ENCODE measurements around the gene TNFRSF4.

The TNFRSF4 gene

DNA sequence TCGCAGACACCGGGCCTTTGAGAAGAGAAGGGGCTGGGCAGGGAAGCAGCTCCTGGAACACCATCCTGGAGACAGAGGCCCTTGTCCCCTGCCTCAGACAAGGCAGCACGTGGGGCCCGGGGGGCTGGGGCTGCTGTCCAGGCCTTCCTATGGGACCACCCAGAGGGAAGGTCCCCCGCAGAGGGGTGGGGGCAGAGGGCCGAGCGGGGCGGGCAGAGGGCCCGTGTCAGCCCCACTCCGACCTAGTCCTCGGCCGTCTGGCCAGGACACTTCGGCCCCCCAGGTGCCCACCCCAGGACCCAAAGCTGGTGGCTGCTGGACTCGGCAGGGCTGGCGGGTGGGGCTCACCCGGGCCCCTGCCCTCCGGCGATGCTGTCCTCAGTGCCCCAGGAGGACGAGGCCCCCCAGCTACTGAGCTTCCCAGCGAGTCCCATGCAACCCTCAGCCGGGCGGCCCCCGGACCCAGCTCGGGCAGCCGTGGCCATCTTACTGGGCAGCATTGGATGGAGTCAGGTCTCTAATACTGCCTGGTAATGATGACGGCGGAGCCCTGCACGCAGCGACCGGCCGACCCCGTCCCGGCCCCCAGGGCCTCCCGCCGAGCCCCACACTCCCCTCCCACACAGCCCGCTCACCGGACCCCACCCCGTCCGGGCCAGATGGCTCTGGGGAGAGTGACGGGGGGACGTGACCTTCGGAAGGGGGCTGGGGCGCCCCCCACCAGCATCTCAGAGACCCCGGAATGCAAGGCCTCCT is 47.1 kb downstream of the TNFRSF4 start:
- no peak for DNase-seq

DNA sequence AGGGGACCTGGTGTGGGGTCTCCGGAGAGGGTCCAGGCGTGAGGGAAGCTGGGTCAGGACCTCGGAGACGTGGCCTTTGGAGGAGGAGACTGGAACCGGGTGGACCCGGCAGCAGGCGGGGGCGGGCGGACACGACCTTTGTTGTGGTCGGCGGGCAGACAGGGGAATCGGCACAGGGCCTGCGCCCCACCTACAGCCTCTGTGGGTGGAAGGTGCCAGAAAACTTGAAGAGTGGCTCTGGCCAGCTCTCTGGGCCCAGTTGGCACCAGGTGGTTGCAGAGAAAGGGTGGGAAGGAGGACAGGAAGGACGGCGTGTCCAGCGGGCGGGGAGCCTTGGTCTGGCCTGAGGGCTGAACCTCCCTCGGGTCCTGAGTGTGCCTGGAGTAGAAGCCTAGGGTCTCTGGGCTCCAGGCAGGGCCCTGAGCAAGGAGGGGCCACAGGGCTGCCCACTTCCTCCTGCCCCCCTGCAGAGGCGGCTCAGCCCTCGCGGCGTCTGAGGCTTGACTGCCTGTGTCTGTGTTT is 48.0 kb downstream of the TNFRSF4 start:
- no peak for DNase-seq

GRCh38 chr1:1165485-1165884 is 48.5 kb downstream of the TNFRSF4 start:
- DNase-seq: no peak

- no peak for DNase-seq
These were observed 49.1 kb downstream of the TNFRSF4 start for GRCh38 chr1:1164701-1165451.

DNA sequence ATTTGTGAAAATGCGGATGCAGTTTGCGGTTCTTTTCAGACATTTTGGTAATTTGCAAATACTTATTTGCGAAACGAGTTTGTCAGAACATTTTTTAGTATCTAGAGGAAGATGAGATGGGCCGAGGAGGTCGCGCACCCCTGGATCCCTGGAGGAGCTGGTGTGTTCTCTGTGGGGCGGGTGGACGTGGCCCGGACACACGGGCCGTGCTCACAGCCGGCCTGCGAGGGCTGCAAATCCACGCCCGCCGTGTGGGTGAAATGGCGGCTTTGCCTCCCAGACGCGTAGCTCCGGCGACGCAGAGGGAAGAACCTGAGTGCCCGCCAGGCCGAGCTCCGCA is 49.6 kb downstream of the TNFRSF4 start:
- no peak for DNase-seq

- no peak for DNase-seq
These were observed 50.3 kb downstream of the TNFRSF4 start for GRCh38 chr1:1163538-1164070.

DNA sequence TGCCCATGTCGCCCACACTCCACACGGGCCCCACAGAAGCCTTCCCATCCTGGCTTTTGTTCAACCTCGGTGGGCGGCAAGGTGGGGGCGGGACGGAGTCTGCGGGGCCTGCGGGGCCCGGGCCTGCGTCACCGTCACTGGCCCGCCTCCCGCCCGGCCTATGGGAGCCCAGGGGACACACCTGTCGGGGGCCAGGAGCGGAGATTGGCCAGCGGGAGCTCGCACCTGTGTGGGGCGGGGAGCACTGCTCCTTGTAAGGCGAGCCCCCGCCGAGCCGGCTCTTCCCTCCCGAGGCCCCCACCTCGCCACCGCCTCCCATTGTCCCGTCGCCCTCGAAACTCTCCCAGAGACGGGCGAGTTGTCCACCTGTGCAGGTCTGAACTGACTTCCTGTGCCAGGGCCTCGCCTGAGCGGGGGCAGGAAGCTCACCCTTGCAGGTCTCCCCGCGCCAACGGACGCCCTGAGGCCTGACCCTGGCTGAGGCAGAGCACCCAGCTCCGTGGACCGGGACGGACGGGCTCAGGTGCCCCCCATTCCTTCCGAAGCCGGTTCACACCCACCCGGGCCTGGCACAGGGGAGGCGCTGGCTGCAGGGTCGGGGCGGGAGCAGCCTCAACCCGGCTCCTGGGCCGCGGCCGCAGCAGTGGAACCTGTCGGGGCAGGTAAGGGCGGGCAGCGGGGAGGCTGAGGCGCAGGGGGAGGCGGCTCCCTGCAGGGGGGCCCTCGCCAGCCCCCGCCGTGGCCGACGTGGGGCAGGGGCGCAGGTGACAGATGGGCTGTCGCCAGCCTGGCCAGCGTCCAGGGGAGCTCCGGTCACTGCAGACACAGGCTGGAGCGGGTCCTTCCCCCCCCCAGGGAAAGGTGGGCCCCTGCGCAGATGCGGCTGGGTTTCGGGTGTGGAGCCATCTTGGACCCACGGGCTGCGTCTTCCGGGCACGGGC is 51.1 kb downstream of the TNFRSF4 start:
- no peak for DNase-seq

GRCh38 chr1:1161683-1162079 is 52.3 kb downstream of the TNFRSF4 start:
- DNase-seq: no peak
